T-helper 17 cell (primary cell): Measurements from ENCODE around the gene C1QTNF6. TPM values are rescaled to one million over a fixed set of nuclear protein-coding genes. Genes with fewer than 3 reads are reported as not detected.
A peak's percentile ranks its signal among the peaks of the same experiment; 100 is the strongest.
"Not testable (repeated sequence)": the region's sequence is repeated elsewhere in the genome, so short reads cannot be mapped to it uniquely, and the experiment has no call there.

Source experiments
- ATAC-seq: fragments of 150-1000 bp; cut with Tn5 transposase; 2 replicates; pipeline ENCODE4 v1.10.0; 2021; ENCODE audit warnings: mild to moderate bottlenecking, moderate library complexity
- DNase-seq, 3 donors: peaks; one replicate each; pipeline versions ENCODE4 v3.0.0 to v3.0.0-alpha.2; 2020 to 2021
- H3K9me3 ChIP-seq: one replicate; pipeline ENCODE4 v1.7.0; 2013; ENCODE audit warnings: low read length, mild to moderate bottlenecking; ENCODE audit not compliant: control insufficient read depth, poor library complexity, severe bottlenecking
- H3K27ac Mint-ChIP-seq: one replicate; pipeline ENCODE4 v1.8.0; 2022; ENCODE audit warnings: mild to moderate bottlenecking, moderate library complexity, mixed read lengths
- H3K27me3 Mint-ChIP-seq: one replicate; pipeline ENCODE4 v1.8.0; 2022; ENCODE audit warnings: mixed read lengths
- H3K36me3 Mint-ChIP-seq: one replicate; pipeline ENCODE4 v1.8.0; 2022; ENCODE audit warnings: low read depth, mixed read lengths
- H3K4me1 Mint-ChIP-seq: one replicate; pipeline ENCODE4 v1.8.0; 2022; ENCODE audit warnings: mild to moderate bottlenecking, mixed read lengths
- H3K4me3 Mint-ChIP-seq: one replicate; pipeline ENCODE4 v1.8.0; 2022; ENCODE audit warnings: mild to moderate bottlenecking, moderate library complexity, mixed read lengths
- total RNA-seq, 4 donors: library from RNA in 2 of 4; stranded (reverse) in 2 of 4; gene quantifications; one replicate each; pipeline ENCODE4 v1.2.3 and lab custom pipeline; 2022 to 2026

The C1QTNF6 gene
- 10 to 100 TPM; 11.2 to 11.8 TPM for total RNA-seq
- total RNA-seq (lab: John Stamatoyannopoulos, UW) = 11.8 to 12.7 reads per million in 2 donors

- Mint-ChIP-seq H3K27ac (peak within 1 kb of the TSS; percentile 90), H3K27me3 (no peaks in the 10 kb centered on the region), H3K4me1 (peaks cover 13% of the 10 kb centered on the region), H3K36me3 (no peaks in the 10 kb centered on the region), H3K4me3 (no peak within 1 kb of the TSS)
- DNase-seq (no peak), ATAC-seq (no peak)
- no peaks in the 10 kb centered on the region for H3K9me3 ChIP-seq
Observed at GRCh38 chr22:37187891-37188761, at the start of gene C1QTNF6. Gene C1QTNF6 (minus strand): TSS chr22:37188247. CDS start chr22:37188213, 34 bp downstream.

GRCh38 chr22:37235897-37236607 lies 48.0 kb upstream of the C1QTNF6 start:
- DNase-seq (no peak), ATAC-seq (no peak)
- H3K27ac Mint-ChIP-seq = peak overlapping the region; percentile 97
- H3K4me3 Mint-ChIP-seq = peak overlapping the region; percentile 92
- H3K36me3 Mint-ChIP-seq = peaks cover 22% of the 10 kb centered on the region
- H3K27me3 Mint-ChIP-seq = no peaks in the 10 kb centered on the region
- H3K9me3 ChIP-seq = no peaks in the 10 kb centered on the region
- peaks cover 84% of the 10 kb centered on the region for H3K4me1 Mint-ChIP-seq

GRCh38 chr22:37234736-37235711 lies 47.0 kb upstream of the C1QTNF6 start:
- DNase-seq (no peak), ATAC-seq (no peak)
- Mint-ChIP-seq H3K36me3 (peaks cover 22% of the 10 kb centered on the region), H3K4me3 (peak overlapping the region; percentile 92), H3K27ac (peak overlapping the region; percentile 97), H3K4me1 (peaks cover 82% of the 10 kb centered on the region), H3K27me3 (no peaks in the 10 kb centered on the region)
- no peaks in the 10 kb centered on the region for H3K9me3 ChIP-seq

- DNase-seq = no peak
- H3K4me1 Mint-ChIP-seq = peaks cover 82% of the 10 kb centered on the region
Observed at GRCh38 chr22:37233751-37234631, 45.9 kb upstream of the C1QTNF6 start.

GRCh38 chr22:37233371-37233750 lies 45.3 kb upstream of the C1QTNF6 start:
- H3K27me3 Mint-ChIP-seq, DNase-seq, ATAC-seq, H3K9me3 ChIP-seq: not testable (repeated sequence)
- Mint-ChIP-seq H3K4me1 (peaks cover 83% of the 10 kb centered on the region), H3K4me3 (peak overlapping the region; percentile 92), H3K36me3 (peaks cover 22% of the 10 kb centered on the region), H3K27ac (peak overlapping the region; percentile 97)

More at GRCh38 chr22:37233751-37234631, 45.9 kb upstream of the C1QTNF6 start:
- H3K9me3 ChIP-seq = no peaks in the 10 kb centered on the region
- Mint-ChIP-seq H3K36me3 (peaks cover 22% of the 10 kb centered on the region), H3K4me3 (peak overlapping the region; percentile 92), H3K27ac (peak overlapping the region; percentile 97), H3K27me3 (no peaks in the 10 kb centered on the region)
- ATAC-seq = no peak

GRCh38 chr22:37232140-37232998 lies 44.3 kb upstream of the C1QTNF6 start:
- peaks cover 80% of the 10 kb centered on the region for H3K4me1 Mint-ChIP-seq
- ATAC-seq (no peak), DNase-seq (no peak)
- peaks cover 22% of the 10 kb centered on the region for H3K36me3 Mint-ChIP-seq
- peak overlapping the region; percentile 97 for H3K27ac Mint-ChIP-seq
- H3K9me3 ChIP-seq = no peaks in the 10 kb centered on the region
- peak overlapping the region; percentile 86 for H3K4me3 Mint-ChIP-seq
- no peaks in the 10 kb centered on the region for H3K27me3 Mint-ChIP-seq

DNA sequence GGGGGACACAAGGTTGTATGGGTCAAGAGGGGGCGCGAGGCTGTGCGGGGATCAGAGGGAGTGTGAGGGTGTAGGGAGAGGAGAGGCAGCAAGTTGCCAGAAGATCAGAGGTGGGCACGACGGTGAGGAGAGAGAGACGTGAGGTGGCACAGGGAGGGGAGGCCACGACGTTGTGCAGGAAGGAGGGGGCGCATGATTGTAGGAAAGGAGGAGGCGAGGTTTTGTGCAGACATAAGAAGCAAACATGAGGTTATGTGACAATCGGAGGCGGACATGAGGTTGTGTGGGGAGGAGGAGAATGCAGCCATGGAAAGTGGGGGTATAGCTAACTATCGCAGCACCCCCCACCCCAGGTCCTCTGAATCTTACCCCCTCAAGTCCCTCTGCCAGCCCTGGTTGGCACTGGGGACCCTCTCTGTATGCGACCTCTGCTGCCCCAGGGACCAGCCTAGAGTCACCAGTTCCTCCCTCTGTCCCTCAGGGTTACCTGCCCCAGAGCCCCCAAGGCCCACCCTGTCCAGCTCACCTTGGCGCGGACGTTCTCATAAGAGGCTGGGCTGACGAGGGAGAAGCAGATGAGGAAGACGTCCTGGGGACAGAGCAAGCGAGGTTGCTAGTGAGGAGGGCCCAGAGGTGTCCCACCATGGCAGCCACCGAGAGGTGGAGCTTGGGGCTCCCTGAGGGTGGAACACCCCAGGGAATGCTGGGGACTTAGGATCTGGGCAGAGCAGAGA lies 43.5 kb upstream of the C1QTNF6 start:
- DNase-seq (no peak), ATAC-seq (peak; percentile 16)
- Mint-ChIP-seq H3K27me3 (no peaks in the 10 kb centered on the region), H3K36me3 (peaks cover 20% of the 10 kb centered on the region), H3K27ac (peak overlapping the region; percentile 97), H3K4me1 (peaks cover 76% of the 10 kb centered on the region), H3K4me3 (peak overlapping the region; percentile 86)
- H3K9me3 ChIP-seq = no peaks in the 10 kb centered on the region

DNA sequence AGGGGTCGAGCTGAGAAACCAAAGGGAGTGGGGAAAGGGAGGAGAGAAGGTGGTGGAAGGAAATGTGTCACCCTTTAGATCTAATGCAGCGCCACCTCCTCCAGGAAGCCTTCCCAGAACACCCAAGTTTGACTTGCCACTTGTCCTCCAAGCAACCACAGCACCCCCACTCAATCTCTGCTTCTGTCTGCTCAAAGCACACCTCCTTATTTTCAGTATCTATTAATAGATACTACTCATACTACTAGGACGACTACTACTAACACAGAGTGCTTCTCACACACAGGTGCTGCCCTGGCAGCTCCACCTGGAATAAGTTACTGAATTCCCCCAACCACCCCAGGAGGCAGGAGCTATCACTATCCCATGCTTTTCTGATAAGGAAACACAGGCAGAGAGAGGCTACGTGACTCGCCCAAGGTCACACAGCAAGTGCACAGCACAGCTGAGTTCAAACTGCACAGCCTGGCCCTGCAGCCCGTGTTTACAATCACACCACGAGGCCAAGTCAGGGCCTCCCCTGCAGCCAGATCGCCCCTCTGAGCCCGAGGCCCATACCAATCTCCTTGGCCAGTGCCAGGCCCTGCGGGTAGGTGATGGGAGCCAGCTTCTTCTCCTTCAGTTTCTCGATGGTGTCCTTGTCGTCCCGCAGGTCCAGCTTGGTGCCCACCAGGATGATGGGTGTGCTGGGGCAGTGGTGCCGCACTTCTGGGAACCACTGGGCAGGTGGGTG lies 42.8 kb upstream of the C1QTNF6 start:
- Mint-ChIP-seq H3K36me3 (peaks cover 21% of the 10 kb centered on the region), H3K27ac (peak overlapping the region; percentile 97), H3K4me1 (peaks cover 75% of the 10 kb centered on the region), H3K27me3 (no peaks in the 10 kb centered on the region), H3K4me3 (peak overlapping the region; percentile 86)
- DNase-seq (peak in 1 of 3 donors; percentile 45), ATAC-seq (peak; percentile 37)
- H3K9me3 ChIP-seq = no peaks in the 10 kb centered on the region

- H3K36me3 Mint-ChIP-seq = peaks cover 23% of the 10 kb centered on the region
- DNase-seq (peak; percentile 75 to 85 (median 78)), ATAC-seq (peak; percentile 89)
- no peaks in the 10 kb centered on the region for H3K27me3 Mint-ChIP-seq
- peaks cover 72% of the 10 kb centered on the region for H3K4me1 Mint-ChIP-seq
- H3K4me3 Mint-ChIP-seq = peak overlapping the region; percentile 86
- H3K27ac Mint-ChIP-seq = peak overlapping the region; percentile 97
- no peaks in the 10 kb centered on the region for H3K9me3 ChIP-seq
Observed at GRCh38 chr22:37229805-37230672, 42.0 kb upstream of the C1QTNF6 start.
